HAP-1 (cell line): Measurements from ENCODE around the gene CRTC1.

Source experiments
- DNase-seq, 2 experiments: peaks; one replicate each; pipeline ENCODE4 v3.0.0-alpha.2; 2016 to 2020; ENCODE audit warnings: low spot score in 2 of 2
- H3K27me3 ChIP-seq: fragments of 250-450 bp; sonication (Bioruptor Pico); 2 replicates; pipeline ENCODE4 v1.5.1; 2020; ENCODE audit warnings: low read depth, mild to moderate bottlenecking, moderate library complexity
- H3K36me3 ChIP-seq: fragments of 250-450 bp; sonication (Bioruptor Pico); replicated peaks from 2 replicates; pipeline ENCODE4 v1.5.1; 2020; ENCODE audit warnings: mild to moderate bottlenecking
- H3K4me1 ChIP-seq: fragments of 250-450 bp; sonication (Bioruptor Pico); 2 replicates; pipeline ENCODE4 v1.5.1; 2020; ENCODE audit warnings: mild to moderate bottlenecking
- H3K4me3 ChIP-seq: fragments of 250-450 bp; sonication (Bioruptor Pico); 2 replicates; pipeline ENCODE4 v1.5.1; 2020; ENCODE audit warnings: mild to moderate bottlenecking, moderate library complexity
- H3K9me3 ChIP-seq: fragments of 250-450 bp; sonication (Bioruptor Pico); 2 replicates; pipeline ENCODE4 v1.5.1; 2020; ENCODE audit warnings: mild to moderate bottlenecking, moderate library complexity
- in situ Hi-C: fragments of 300-500 bp; cut with MboI; formaldehyde crosslinking; loops from 3 replicates; pipeline ENCODE4 v1.14.3; 2020; ENCODE audit warnings: low sequenced_read_pairs, inconsistent platforms, mixed read lengths

Gene CRTC1

DNA sequence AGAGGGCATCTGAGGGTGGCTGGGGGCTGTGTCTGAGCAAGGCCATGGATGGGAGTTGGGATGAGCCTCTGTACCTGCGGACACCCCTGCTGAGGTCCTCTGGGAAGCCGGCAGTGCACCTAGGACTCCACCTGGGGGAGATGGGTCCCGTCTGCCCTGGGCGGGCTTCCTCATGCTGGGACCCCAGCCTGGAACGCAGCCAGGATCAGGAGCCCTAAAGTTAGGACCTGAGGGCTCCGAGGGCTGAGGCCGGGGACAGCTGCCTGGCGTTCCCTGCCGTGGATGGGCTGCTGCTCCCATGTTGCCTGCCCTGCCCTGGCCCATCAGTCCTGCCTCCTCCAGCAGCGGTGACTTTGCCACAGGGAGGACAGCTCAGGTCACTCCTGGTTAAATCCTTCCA is 26.1 kb downstream of the CRTC1 start:
- Histone ChIP-seq H3K4me1 (no peaks in the 10 kb centered on the region), H3K4me3 (no peak overlapping the region), H3K9me3 (no peaks in the 10 kb centered on the region), H3K27me3 (no peaks in the 10 kb centered on the region), H3K36me3 (no peaks in the 10 kb centered on the region)
- no peak for DNase-seq
- in situ Hi-C loops, result no loop called here

DNA sequence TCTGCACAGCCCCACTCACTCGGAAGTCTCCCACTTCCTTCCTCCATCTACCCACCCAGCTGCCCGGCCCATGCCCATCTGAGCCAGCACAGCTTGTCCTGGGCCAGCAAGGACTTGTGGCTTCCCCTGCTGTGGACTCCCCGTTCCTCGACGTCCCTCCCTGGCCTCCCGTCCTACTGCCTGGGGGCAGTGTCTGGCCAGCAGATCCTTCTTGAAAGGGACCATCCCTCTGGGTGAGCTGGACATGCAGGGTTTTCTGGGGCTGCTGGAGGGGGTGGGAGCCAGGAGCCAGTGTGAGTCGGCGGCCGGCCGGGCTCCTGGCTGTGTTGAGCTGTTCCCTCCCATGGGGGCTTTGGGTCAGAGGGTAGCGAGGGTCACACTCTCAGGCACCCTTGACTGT is 26.7 kb downstream of the CRTC1 start:
- no peaks in the 10 kb centered on the region for H3K27me3 ChIP-seq
- no peak for DNase-seq
- H3K4me1 ChIP-seq, result no peaks in the 10 kb centered on the region
- H3K36me3 ChIP-seq, result no peaks in the 10 kb centered on the region
- H3K4me3 ChIP-seq, result no peak overlapping the region
- in situ Hi-C loops, result no loop called here
- H3K9me3 ChIP-seq, result no peaks in the 10 kb centered on the region

GRCh38 chr19:18710996-18711751 is 27.7 kb downstream of the CRTC1 start:
- no peak overlapping the region for H3K4me3 ChIP-seq
- DNase-seq, result no peak
- in situ Hi-C loops, result no loop called here
- H3K4me1 ChIP-seq, result no peaks in the 10 kb centered on the region
- H3K27me3 ChIP-seq, result no peaks in the 10 kb centered on the region
- no peaks in the 10 kb centered on the region for H3K36me3 ChIP-seq
- no peaks in the 10 kb centered on the region for H3K9me3 ChIP-seq

GRCh38 chr19:18711893-18712292 is 28.4 kb downstream of the CRTC1 start:
- no peak overlapping the region for H3K4me3 ChIP-seq
- no peak for DNase-seq

GRCh38 chr19:18712981-18713380 is 29.5 kb downstream of the CRTC1 start:
- Histone ChIP-seq H3K4me1 (no peaks in the 10 kb centered on the region), H3K9me3 (no peaks in the 10 kb centered on the region), H3K36me3 (no peaks in the 10 kb centered on the region), H3K4me3 (no peak overlapping the region), H3K27me3 (no peaks in the 10 kb centered on the region)
- no peak for DNase-seq
- in situ Hi-C loops, result no loop called here

More at GRCh38 chr19:18711893-18712292, 28.4 kb downstream of the CRTC1 start:
- in situ Hi-C loops, result no loop called here
- no peaks in the 10 kb centered on the region for H3K9me3 ChIP-seq
- H3K36me3 ChIP-seq, result no peaks in the 10 kb centered on the region
- no peaks in the 10 kb centered on the region for H3K4me1 ChIP-seq
- no peaks in the 10 kb centered on the region for H3K27me3 ChIP-seq

DNA sequence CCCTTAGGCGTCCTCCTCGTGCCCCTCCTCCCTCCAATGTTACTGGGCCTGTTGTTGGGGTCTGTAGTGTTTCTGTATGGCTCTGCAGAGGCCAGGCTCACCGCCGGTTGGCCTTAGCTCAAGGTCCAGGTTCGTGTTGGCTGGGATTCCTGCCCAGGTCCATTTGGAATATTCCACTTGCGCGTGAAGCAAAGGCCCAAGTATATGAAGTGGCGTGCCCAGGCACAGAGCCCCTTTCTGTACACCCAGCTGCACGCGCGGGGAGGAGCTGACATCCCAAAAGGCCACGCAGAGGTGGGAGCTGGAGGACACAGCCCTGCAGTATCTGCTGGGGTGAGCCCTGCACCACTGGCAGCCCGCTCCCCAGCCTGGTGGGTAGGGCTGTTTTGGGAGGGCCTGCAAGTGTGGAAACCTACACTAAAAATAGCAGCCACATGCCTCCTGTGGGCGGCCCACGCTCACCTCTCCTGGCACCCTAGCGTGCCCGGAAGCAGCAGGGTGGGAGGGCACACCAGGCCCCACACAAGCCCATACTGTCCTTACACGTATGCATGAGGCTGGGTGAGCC is 30.2 kb downstream of the CRTC1 start:
- Histone ChIP-seq H3K9me3 (no peaks in the 10 kb centered on the region), H3K36me3 (no peaks in the 10 kb centered on the region), H3K27me3 (no peaks in the 10 kb centered on the region), H3K4me1 (no peaks in the 10 kb centered on the region), H3K4me3 (no peak overlapping the region)
- in situ Hi-C loops, result no loop called here
- no peak for DNase-seq

- Histone ChIP-seq H3K9me3 (no peaks in the 10 kb centered on the region), H3K4me3 (no peak overlapping the region), H3K27me3 (no peaks in the 10 kb centered on the region), H3K36me3 (no peaks in the 10 kb centered on the region), H3K4me1 (no peaks in the 10 kb centered on the region)
- in situ Hi-C loops, result no loop called here
- DNase-seq, result no peak
Measured at GRCh38 chr19:18715416-18715815, 31.9 kb downstream of the CRTC1 start.

DNA sequence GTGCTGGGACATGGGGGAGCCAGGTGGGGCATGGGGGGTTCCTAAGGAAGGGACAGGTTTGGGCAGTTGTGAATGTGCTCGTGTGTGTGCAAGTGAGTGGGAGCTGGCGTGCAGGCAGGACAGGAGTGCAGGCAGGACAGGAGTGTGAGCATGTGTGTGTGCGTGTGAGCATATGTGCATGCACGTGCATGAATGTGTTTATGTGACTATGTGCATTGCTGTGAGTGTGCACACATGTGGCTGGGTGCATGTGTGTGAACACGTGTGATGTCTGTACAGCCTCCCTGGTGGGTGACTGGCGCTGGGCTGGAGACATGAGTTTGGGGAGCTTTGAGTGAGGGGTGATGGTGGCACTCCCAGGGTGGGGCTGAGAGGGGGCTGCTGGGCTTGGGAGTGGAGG is 33.4 kb downstream of the CRTC1 start:
- Histone ChIP-seq H3K4me3 (no peak overlapping the region), H3K27me3 (no peaks in the 10 kb centered on the region), H3K36me3 (no peaks in the 10 kb centered on the region), H3K9me3 (no peaks in the 10 kb centered on the region), H3K4me1 (no peaks in the 10 kb centered on the region)
- in situ Hi-C loops, result no loop called here
- no peak for DNase-seq

- no peaks in the 10 kb centered on the region for H3K27me3 ChIP-seq
- no peak for DNase-seq
- in situ Hi-C loops, result no loop called here
- H3K36me3 ChIP-seq, result no peaks in the 10 kb centered on the region
- H3K4me1 ChIP-seq, result no peaks in the 10 kb centered on the region
- no peak overlapping the region for H3K4me3 ChIP-seq
- H3K9me3 ChIP-seq, result no peaks in the 10 kb centered on the region
Measured at GRCh38 chr19:18717601-18718000, 34.1 kb downstream of the CRTC1 start.

DNA sequence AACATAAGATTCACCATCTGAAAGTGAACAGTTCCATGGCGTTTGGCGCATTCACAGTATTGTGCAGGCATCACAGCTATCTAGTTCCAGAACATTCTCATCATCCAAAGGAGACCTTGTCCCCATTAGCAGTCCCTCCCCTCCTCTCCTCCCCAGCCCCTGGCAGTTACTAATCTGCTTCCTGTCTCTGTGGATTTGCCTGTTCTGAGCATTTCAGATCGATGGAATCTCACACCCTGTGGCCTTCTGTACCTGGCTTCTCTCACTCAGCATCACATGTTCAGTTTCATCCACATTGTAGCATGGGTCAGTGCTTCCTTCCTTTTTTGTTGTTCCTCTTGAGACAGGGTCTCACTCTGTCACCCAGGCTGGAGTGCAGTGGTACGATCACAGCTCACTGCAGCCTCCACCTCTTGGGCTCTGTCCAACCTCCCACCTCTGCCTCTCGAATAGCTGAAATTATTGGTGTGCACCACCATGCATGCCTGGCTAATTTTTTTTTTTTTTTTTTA is 34.6 kb downstream of the CRTC1 start:
- Histone ChIP-seq H3K9me3 (no peaks in the 10 kb centered on the region), H3K27me3 (no peaks in the 10 kb centered on the region), H3K4me3 (no peak overlapping the region), H3K36me3 (no peaks in the 10 kb centered on the region), H3K4me1 (no peaks in the 10 kb centered on the region)
- DNase-seq, result no peak
- in situ Hi-C loops, result no loop called here

- no peak for DNase-seq
- Histone ChIP-seq H3K27me3 (no peaks in the 10 kb centered on the region), H3K9me3 (no peaks in the 10 kb centered on the region), H3K36me3 (no peaks in the 10 kb centered on the region), H3K4me3 (no peak overlapping the region), H3K4me1 (no peaks in the 10 kb centered on the region)
- in situ Hi-C loops, result no loop called here
Measured at GRCh38 chr19:18718846-18719458, 35.5 kb downstream of the CRTC1 start.

GRCh38 chr19:18719541-18719940 is 36.1 kb downstream of the CRTC1 start:
- H3K27me3 ChIP-seq, result no peaks in the 10 kb centered on the region
- H3K36me3 ChIP-seq, result no peaks in the 10 kb centered on the region
- no peaks in the 10 kb centered on the region for H3K4me1 ChIP-seq
- in situ Hi-C loops, result no loop called here
- no peak overlapping the region for H3K4me3 ChIP-seq
- H3K9me3 ChIP-seq, result no peaks in the 10 kb centered on the region
- no peak for DNase-seq

- Histone ChIP-seq H3K4me1 (no peaks in the 10 kb centered on the region), H3K36me3 (no peaks in the 10 kb centered on the region), H3K9me3 (no peaks in the 10 kb centered on the region), H3K27me3 (no peaks in the 10 kb centered on the region), H3K4me3 (no peak overlapping the region)
- in situ Hi-C loops, result no loop called here
- DNase-seq, result no peak
Measured at GRCh38 chr19:18723871-18724377, 40.4 kb downstream of the CRTC1 start.
